ENCODE measurements around the gene MXD3.

GRCh38 chr5:177353093-177353492, 41.4 kb upstream of the MXD3 start:
- TF ChIP-seq, protein P1, sequence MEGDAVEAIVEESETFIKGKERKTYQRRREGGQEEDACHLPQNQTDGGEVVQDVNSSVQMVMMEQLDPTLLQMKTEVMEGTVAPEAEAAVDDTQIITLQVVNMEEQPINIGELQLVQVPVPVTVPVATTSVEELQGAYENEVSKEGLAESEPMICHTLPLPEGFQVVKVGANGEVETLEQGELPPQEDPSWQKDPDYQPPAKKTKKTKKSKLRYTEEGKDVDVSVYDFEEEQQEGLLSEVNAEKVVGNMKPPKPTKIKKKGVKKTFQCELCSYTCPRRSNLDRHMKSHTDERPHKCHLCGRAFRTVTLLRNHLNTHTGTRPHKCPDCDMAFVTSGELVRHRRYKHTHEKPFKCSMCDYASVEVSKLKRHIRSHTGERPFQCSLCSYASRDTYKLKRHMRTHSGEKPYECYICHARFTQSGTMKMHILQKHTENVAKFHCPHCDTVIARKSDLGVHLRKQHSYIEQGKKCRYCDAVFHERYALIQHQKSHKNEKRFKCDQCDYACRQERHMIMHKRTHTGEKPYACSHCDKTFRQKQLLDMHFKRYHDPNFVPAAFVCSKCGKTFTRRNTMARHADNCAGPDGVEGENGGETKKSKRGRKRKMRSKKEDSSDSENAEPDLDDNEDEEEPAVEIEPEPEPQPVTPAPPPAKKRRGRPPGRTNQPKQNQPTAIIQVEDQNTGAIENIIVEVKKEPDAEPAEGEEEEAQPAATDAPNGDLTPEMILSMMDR (conservative IDR thresholded peaks at IDR 0.05), result no peak
- no peak for TF ChIP-seq EZH2 (IDR thresholded peaks at IDR 0.05; ENCODE audit: low read depth)

Measured in PC-9 (cell line).